DMS114 treated with DMSO at 0.1 percent for 48 hours (cell line): ENCODE results near the gene SALL1.

ENCODE experiments used
- DNase-seq: peaks from one replicate; lab custom pipeline; 2025; ENCODE audit not compliant: unreplicated experiment; lab: John Stamatoyannopoulos, UW

Gene SALL1

GRCh38 chr16:51114382-51114781, 36.7 kb downstream of the SALL1 start:
- no peak for DNase-seq

GRCh38 chr16:51113236-51114125, 37.6 kb downstream of the SALL1 start:
- DNase-seq, result no peak

- no peak for DNase-seq
These were observed 38.7 kb downstream of the SALL1 start for GRCh38 chr16:51112323-51112722.

- DNase-seq, result no peak
These were observed 39.3 kb downstream of the SALL1 start for GRCh38 chr16:51111759-51112158.

- DNase-seq, result no peak
These were observed 40.3 kb downstream of the SALL1 start for GRCh38 chr16:51110700-51111157.

- DNase-seq, result no peak
These were observed 41.9 kb downstream of the SALL1 start for GRCh38 chr16:51109173-51109572.

GRCh38 chr16:51107742-51108141, 43.3 kb downstream of the SALL1 start:
- no peak for DNase-seq

GRCh38 chr16:51106535-51106934, 44.5 kb downstream of the SALL1 start:
- DNase-seq, result no peak

- no peak for DNase-seq
These were observed 47.5 kb downstream of the SALL1 start for GRCh38 chr16:51103590-51103989.

- no peak for DNase-seq
These were observed 53.3 kb downstream of the SALL1 start for GRCh38 chr16:51097729-51098128.

- DNase-seq, result no peak
These were observed 55.0 kb downstream of the SALL1 start for GRCh38 chr16:51095890-51096626.

GRCh38 chr16:51095084-51095881, 55.8 kb downstream of the SALL1 start:
- no peak for DNase-seq

GRCh38 chr16:51093726-51094280, 57.3 kb downstream of the SALL1 start:
- DNase-seq, result no peak
